ENCODE measurements around the gene SLC26A11. TPM values are rescaled to one million over a fixed set of nuclear protein-coding genes. Genes with fewer than 3 reads are reported as not detected.

Gene SLC26A11
- total and polyA plus RNA-seq, 2 of the 13 experiments (the other 11 are each of a cell fraction or from before 2014, with no cell fraction given): 8.7 to 13.2 TPM

- no peak for TF ChIP-seq MED13 (CRISPR knock-in tag; IDR thresholded peaks at IDR 0.05)
- TF ChIP-seq ZNF253 (CRISPR knock-in tag; IDR thresholded peaks at IDR 0.05; ENCODE audit: borderline replicate concordance): no peak
- TF ChIP-seq MAFF (IDR thresholded peaks at IDR 0.05; ENCODE audit: low read depth, low read length): no peak
- no peak for TF ChIP-seq ZNF296 (CRISPR knock-in tag; conservative IDR thresholded peaks at IDR 0.05)
- no peak for TF ChIP-seq ZNF737 (CRISPR knock-in tag; IDR thresholded peaks at IDR 0.05; ENCODE audit: borderline replicate concordance)
- no peak for TF ChIP-seq STAT5B (CRISPR knock-in tag; IDR thresholded peaks at IDR 0.05)
- no peak for TF ChIP-seq NR2F1 (CRISPR knock-in tag; IDR thresholded peaks at IDR 0.05)
- TF ChIP-seq TOE1 (CRISPR knock-in tag; IDR thresholded peaks at IDR 0.05): no peak
- TF ChIP-seq ZNF451 (CRISPR knock-in tag; IDR thresholded peaks at IDR 0.05): no peak
- TF ChIP-seq, protein P1, sequence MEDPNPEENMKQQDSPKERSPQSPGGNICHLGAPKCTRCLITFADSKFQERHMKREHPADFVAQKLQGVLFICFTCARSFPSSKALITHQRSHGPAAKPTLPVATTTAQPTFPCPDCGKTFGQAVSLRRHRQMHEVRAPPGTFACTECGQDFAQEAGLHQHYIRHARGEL (CRISPR knock-in tag; IDR thresholded peaks at IDR 0.05): no peak
- no peak for TF ChIP-seq ZBTB44 (CRISPR knock-in tag; IDR thresholded peaks at IDR 0.05)
- no peak for TF ChIP-seq ARID2 (CRISPR knock-in tag; IDR thresholded peaks at IDR 0.05; ENCODE audit: borderline replicate concordance)
- no peak for TF ChIP-seq POLR2AphosphoS2 (IDR thresholded peaks at IDR 0.05; ENCODE audit: low read depth, low read length)
- TF ChIP-seq MTF1 (CRISPR knock-in tag; IDR thresholded peaks at IDR 0.05): no peak
Measured at GRCh38 chr17:80189611-80190010, 30.6 kb upstream of the SLC26A11 start (continued).

All from HepG2 (cell line).